Hematopoietic multipotent progenitor cell treated with erythropoietin and hydrocortisone succinate and interleukin-3 and kit ligand, for 6 days (in vitro differentiated cells): ENCODE measurements around the gene LRRC59.
"Not testable (repeated sequence)": the region's sequence is repeated elsewhere in the genome, so short reads cannot be mapped to it uniquely, and the experiment has no call there.

Experiments used
- DNase-seq: peaks from one replicate; pipeline ENCODE4 v3.0.0-alpha.2; 2015

LRRC59 gene

GRCh38 chr17:50345432-50346312, 51.7 kb downstream of the LRRC59 start, which contains the start of gene XYLT2:
XYLT2 (plus strand) TSS chr17:50346126; CDS start chr17:50346141, 15 bp downstream.
- peak; percentile 89 for DNase-seq

GRCh38 chr17:50344731-50345365, 52.5 kb downstream of the LRRC59 start:
- DNase-seq = no peak

GRCh38 chr17:50339381-50339780, 57.9 kb downstream of the LRRC59 start:
- no peak for DNase-seq

- DNase-seq = no peak
Observed at GRCh38 chr17:50338645-50339044, 58.7 kb downstream of the LRRC59 start.

GRCh38 chr17:50337956-50338355, 59.4 kb downstream of the LRRC59 start:
- DNase-seq = no peak

GRCh38 chr17:50333291-50334057, 63.8 kb downstream of the LRRC59 start:
- DNase-seq = not testable (repeated sequence)

GRCh38 chr17:50332196-50332595, 65.1 kb downstream of the LRRC59 start:
- DNase-seq = no peak
